ENCODE data around the gene SDHD. TPM values are rescaled to one million over a fixed set of nuclear protein-coding genes. Genes with fewer than 3 reads are reported as not detected.
"Not testable (repeated sequence)": the region's sequence is repeated elsewhere in the genome, so short reads cannot be mapped to it uniquely, and the experiment has no call there.

SDHD gene
- total and polyA plus RNA-seq, 3 experiments from 2014 or later: 125 to 154 (median 133) TPM

DNA sequence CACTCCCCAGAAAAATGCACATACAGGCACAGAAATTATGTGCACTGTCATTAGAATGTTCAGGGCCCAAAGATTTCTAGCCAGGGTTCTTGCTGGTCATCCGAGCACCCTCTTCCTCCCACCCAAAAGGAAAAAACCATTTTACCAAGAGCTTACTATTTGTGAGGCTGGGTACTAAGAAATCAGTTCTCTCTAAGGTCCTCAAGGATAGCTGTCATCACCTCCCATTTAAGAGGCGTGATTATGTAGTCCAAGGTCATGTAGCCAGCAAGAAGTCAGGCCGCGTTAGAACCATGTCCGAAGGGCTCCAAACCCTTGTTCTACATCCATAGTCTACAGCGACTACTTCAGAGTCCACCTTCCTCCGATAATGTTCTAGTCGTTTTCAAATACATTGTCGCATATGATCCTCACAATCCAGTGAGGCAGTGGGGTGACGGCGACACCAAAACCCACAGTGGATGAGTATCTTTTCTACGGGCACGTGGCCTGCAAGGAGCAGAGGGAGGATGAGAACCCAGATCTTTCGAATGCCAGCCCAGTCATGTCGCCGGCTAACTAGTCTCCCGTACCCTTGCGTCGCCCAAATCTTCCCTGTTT, 751 bp upstream of the SDHD start:
- Mint-ChIP-seq H3K36me3 (peaks cover 15 to 86% (median 29%) of the 10 kb centered on the region in 3 donors), H3K4me1 (peaks cover 48 to 71% (median 57%) of the 10 kb centered on the region in 3 donors), H3K4me3 (peak overlapping the region; percentile 93 to 100 (median 99)), H3K27ac (peak overlapping the region; percentile 90 to 100 (median 98)), H3K27me3 (no peaks in the 10 kb centered on the region), H3K9me3 (peaks cover 0 to 2% (median 0%) of the 10 kb centered on the region in 5 donors)
- peaks cover 25% of the 10 kb centered on the region for H3K36me3 ChIP-seq (ENCODE audit: insufficient read depth, low read length)
- H3K9me3 ChIP-seq (ENCODE audit: low read length): no peaks in the 10 kb centered on the region
- POLR2A ChIA-PET: interaction anchor here (0.5 to 1.7 kb wide), 4 partner anchors 11 to 215 kb away, joined by 3 to 7 read pairs (median 3); no protein-coding TSS in a partner anchor
- H3K27ac ChIP-seq (ENCODE audit: low read depth, low read length): peak overlapping the region; percentile 81
- H3K4me3 ChIP-seq (ENCODE audit: low read length): peak overlapping the region; percentile 98
- peak in 1 of 5 donors; percentile 51 for DNase-seq
- peaks cover 27% of the 10 kb centered on the region for H3K4me1 ChIP-seq (ENCODE audit: insufficient read depth, low read length)
- H3K27me3 ChIP-seq (ENCODE audit: insufficient read depth, low read length, poor library complexity, severe bottlenecking): no peaks in the 10 kb centered on the region
- CTCF ChIA-PET: interaction anchor here (1.0 to 1.9 kb wide), 4 partner anchors 28 to 207 kb away, joined by 3 to 6 read pairs (median 5); no protein-coding TSS in a partner anchor

DNA sequence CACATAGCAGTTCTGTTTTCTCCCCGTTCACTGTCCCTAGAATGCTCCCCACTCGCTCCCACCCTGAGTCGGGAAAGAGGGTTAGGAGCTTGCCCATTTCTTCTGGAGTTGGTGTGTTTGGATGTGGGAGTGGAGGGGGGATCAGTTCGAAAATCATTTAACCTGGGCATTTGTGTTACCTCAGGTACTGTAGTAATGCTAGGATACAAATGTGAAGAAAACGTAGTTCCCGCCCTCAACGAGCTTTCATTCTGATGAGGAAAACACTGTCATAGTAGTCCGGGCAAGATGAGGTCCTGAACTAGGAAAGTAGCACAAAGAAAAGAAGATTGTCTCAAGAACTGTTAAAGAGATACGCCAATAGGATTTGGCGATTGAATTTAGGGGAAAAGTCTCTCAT, 539 bp downstream of the SDHD start:
- Mint-ChIP-seq H3K27ac (peak overlapping the region; percentile 90 to 100 (median 98)), H3K36me3 (peaks cover 28 to 94% (median 31%) of the 10 kb centered on the region in 3 donors), H3K4me1 (peaks cover 52 to 73% (median 65%) of the 10 kb centered on the region in 3 donors), H3K27me3 (no peaks in the 10 kb centered on the region), H3K9me3 (peaks cover 0 to 2% (median 0%) of the 10 kb centered on the region in 5 donors), H3K4me3 (peak overlapping the region; percentile 93 to 100 (median 99))
- Histone ChIP-seq H3K9me3 (ENCODE audit: low read length) (no peaks in the 10 kb centered on the region), H3K4me3 (ENCODE audit: low read length) (peak overlapping the region; percentile 98), H3K4me1 (ENCODE audit: insufficient read depth, low read length) (peaks cover 27% of the 10 kb centered on the region), H3K27me3 (ENCODE audit: insufficient read depth, low read length, poor library complexity, severe bottlenecking) (no peaks in the 10 kb centered on the region), H3K27ac (ENCODE audit: low read depth, low read length) (peak overlapping the region; percentile 81), H3K36me3 (ENCODE audit: insufficient read depth, low read length) (peaks cover 38% of the 10 kb centered on the region)
- DNase-seq: no peak
- ChIA-PET CTCF (interaction anchor here (1.0 to 1.9 kb wide), 7 partner anchors 10 to 209 kb away, joined by 3 to 6 read pairs (median 5); partner anchors contain the start of gene NKAPD1), POLR2A (interaction anchor here (0.6 to 1.7 kb wide), 4 partner anchors 12 to 217 kb away, joined by 3 to 7 read pairs (median 3); partner anchors contain the start of gene PTS)

DNA sequence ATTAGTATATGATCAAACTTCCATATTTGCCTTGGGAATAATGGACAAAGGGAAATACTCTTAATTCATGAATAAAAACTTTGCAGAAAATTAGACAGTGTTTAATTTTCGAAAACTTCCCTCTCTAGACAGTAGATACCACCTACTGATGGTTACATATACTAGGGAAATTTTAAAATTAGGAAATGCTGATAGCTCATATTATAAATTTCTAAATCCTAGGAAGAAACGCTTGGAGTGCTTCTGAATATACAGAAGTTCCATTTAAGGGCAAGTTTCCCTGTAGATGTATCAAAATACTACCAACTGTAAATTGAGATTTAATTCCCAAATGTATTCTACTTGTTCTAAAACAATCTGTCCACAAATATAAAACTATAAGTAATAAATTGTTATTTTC, 8.6 kb downstream of the SDHD start:
- H3K27ac Mint-ChIP-seq; H3K4me1 ChIP-seq (ENCODE audit: insufficient read depth, low read length); H3K4me3 Mint-ChIP-seq; DNase-seq; H3K27me3 ChIP-seq (ENCODE audit: insufficient read depth, low read length, poor library complexity, severe bottlenecking); POLR2A ChIA-PET; H3K4me3 ChIP-seq (ENCODE audit: low read length); H3K9me3 Mint-ChIP-seq; H3K27ac ChIP-seq (ENCODE audit: low read depth, low read length); H3K9me3 ChIP-seq (ENCODE audit: low read length); CTCF ChIA-PET; H3K27me3 Mint-ChIP-seq: not testable (repeated sequence)
- H3K36me3 ChIP-seq (ENCODE audit: insufficient read depth, low read length): peaks cover 21% of the 10 kb centered on the region
- Mint-ChIP-seq H3K4me1 (peaks cover 5 to 21% (median 15%) of the 10 kb centered on the region in 3 donors), H3K36me3 (peaks cover 18 to 71% (median 25%) of the 10 kb centered on the region in 3 donors)

DNA sequence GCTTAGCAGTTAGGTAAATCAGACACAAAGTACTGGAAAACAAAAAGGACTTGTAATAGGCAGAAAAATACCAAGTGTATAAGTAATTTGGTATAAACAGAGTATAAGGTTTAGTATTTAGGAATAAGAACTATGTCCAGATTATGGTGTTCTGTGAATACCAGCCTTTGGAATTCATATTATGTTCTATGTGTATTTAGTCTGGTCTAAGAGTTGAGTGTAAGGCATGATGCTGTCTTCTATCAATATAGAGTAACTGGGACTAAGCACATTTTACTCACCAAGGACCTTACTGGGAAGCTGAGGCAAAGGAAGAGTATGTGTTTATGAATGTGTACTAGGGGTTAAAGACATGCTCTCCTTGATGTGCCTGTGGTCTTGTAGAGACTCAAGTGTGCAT, 9.5 kb downstream of the SDHD start:
- Mint-ChIP-seq H3K36me3 (peaks cover 16 to 66% (median 22%) of the 10 kb centered on the region in 3 donors), H3K9me3 (no peaks in the 10 kb centered on the region), H3K4me1 (peaks cover 4 to 15% (median 9%) of the 10 kb centered on the region in 3 donors), H3K4me3 (no peak overlapping the region), H3K27ac (no peak overlapping the region), H3K27me3 (no peaks in the 10 kb centered on the region)
- H3K4me3 ChIP-seq (ENCODE audit: low read length): no peak overlapping the region
- no peaks in the 10 kb centered on the region for H3K9me3 ChIP-seq (ENCODE audit: low read length)
- ChIA-PET POLR2A (no interaction called here), CTCF (interaction anchor here (1.1 kb wide), 1 partner anchor 17 kb away, joined by 3 read pairs; no protein-coding TSS in a partner anchor)
- peaks cover 17% of the 10 kb centered on the region for H3K36me3 ChIP-seq (ENCODE audit: insufficient read depth, low read length)
- no peak overlapping the region for H3K27ac ChIP-seq (ENCODE audit: low read depth, low read length)
- H3K27me3 ChIP-seq (ENCODE audit: insufficient read depth, low read length, poor library complexity, severe bottlenecking): no peaks in the 10 kb centered on the region
- H3K4me1 ChIP-seq (ENCODE audit: insufficient read depth, low read length): no peaks in the 10 kb centered on the region
- no peak for DNase-seq

DNA sequence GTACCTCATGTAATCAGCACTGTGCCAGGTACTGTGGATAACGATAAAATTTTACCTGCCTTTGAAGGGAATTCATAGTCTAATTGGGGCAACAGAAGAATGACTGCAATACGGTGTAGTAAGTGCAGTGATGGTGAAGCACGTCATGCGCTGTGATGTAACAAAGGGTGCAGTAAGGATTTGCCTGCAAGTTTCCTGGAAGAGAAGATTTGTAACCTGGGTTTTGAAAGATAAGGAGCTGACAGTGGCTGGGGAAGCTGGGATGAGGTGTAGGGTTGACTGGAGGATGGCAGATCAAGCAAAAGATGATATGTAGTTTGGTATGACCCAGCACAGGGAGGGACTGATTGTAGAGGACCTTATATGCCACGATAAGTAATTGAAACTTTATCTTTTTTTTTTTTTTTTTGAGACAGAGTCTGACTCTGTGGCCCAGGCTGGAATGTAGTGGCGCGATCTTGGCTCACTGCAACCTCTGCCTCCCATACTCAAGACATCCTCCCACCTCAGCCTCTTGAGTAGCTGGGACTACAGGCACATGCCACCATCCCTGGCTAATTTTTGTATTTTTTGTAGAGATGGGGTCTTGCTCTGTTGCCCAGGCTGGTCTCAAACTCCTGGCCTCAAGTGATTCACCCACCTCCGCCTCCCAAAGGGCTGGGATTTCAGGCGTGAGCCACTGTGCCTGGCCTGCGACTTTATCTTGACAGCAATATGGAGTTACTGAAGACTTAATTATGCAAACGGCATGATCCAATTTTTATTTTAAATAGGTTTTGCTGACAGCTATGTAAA, 11.3 kb downstream of the SDHD start:
- Mint-ChIP-seq H3K4me3 (no peak overlapping the region), H3K9me3 (no peaks in the 10 kb centered on the region), H3K27ac (peak overlapping the region in 1 of 8 donors; percentile 34), H3K36me3 (peaks cover 0 to 50% (median 15%) of the 10 kb centered on the region in 3 donors), H3K4me1 (peaks cover 0 to 10% (median 0%) of the 10 kb centered on the region in 3 donors), H3K27me3 (no peaks in the 10 kb centered on the region)
- ChIA-PET POLR2A (no interaction called here), CTCF (no interaction called here)
- Histone ChIP-seq H3K36me3 (ENCODE audit: insufficient read depth, low read length) (peaks cover 3% of the 10 kb centered on the region), H3K27me3 (ENCODE audit: insufficient read depth, low read length, poor library complexity, severe bottlenecking) (no peaks in the 10 kb centered on the region), H3K9me3 (ENCODE audit: low read length) (no peaks in the 10 kb centered on the region), H3K4me1 (ENCODE audit: insufficient read depth, low read length) (no peaks in the 10 kb centered on the region), H3K4me3 (ENCODE audit: low read length) (no peak overlapping the region), H3K27ac (ENCODE audit: low read depth, low read length) (no peak overlapping the region)
- DNase-seq: no peak

DNA sequence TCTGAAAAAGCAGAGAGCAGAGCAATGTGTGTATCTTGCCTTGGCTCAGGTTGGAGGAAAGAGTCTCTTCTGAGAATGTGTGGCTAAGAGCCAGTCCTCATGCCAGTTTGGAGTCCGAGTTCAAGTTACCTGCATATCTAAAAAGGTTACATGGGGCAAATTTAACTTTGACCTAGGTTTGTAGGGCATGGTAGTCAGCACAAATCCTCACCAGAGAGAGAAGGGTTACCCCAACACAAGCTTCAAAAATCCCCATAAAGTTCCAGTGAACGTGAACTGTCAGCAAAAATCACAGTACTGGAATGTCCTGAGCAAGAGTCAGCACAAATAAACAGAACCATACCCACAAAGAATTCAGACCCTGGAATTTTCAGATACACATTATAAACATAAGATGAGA, 13.8 kb downstream of the SDHD start:
- DNase-seq: no peak
- peaks cover 0 to 6% (median 0%) of the 10 kb centered on the region in 3 donors for H3K4me1 Mint-ChIP-seq
- no peaks in the 10 kb centered on the region for H3K9me3 ChIP-seq (ENCODE audit: low read length)
- no peak overlapping the region for H3K4me3 ChIP-seq (ENCODE audit: low read length)
- no peak overlapping the region for H3K27ac Mint-ChIP-seq
- no peaks in the 10 kb centered on the region for H3K36me3 ChIP-seq (ENCODE audit: insufficient read depth, low read length)
- peaks cover 0 to 32% (median 10%) of the 10 kb centered on the region in 3 donors for H3K36me3 Mint-ChIP-seq
- ChIA-PET POLR2A (no interaction called here), CTCF (no interaction called here)
- no peaks in the 10 kb centered on the region for H3K27me3 ChIP-seq (ENCODE audit: insufficient read depth, low read length, poor library complexity, severe bottlenecking)
- no peak overlapping the region for H3K27ac ChIP-seq (ENCODE audit: low read depth, low read length)
- no peaks in the 10 kb centered on the region for H3K9me3 Mint-ChIP-seq
- H3K27me3 Mint-ChIP-seq: no peaks in the 10 kb centered on the region
- no peak overlapping the region for H3K4me3 Mint-ChIP-seq
- H3K4me1 ChIP-seq (ENCODE audit: insufficient read depth, low read length): no peaks in the 10 kb centered on the region

DNA sequence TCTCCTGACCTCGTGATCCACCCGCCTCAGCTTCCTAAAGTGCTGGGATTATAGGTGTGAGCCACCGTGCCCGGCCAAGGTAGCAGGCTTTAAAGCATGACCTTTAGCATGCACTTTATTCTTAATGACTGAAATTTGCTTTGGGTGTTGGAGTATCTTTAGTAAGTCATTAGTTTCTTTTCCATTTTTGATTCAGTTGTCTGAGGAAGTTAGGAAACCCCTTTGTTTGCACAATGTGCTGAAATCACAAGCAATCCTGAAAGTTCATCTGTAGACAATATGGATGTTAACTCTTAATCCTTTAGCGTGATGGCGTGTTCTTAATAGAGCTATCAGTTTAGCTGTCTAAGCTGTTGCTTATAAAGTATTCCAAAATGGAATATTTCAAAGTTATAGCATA, 16.8 kb downstream of the SDHD start:
- DNase-seq: no peak
- Histone ChIP-seq H3K9me3 (ENCODE audit: low read length) (no peaks in the 10 kb centered on the region), H3K27me3 (ENCODE audit: insufficient read depth, low read length, poor library complexity, severe bottlenecking) (no peaks in the 10 kb centered on the region), H3K36me3 (ENCODE audit: insufficient read depth, low read length) (no peaks in the 10 kb centered on the region), H3K27ac (ENCODE audit: low read depth, low read length) (no peak overlapping the region), H3K4me3 (ENCODE audit: low read length) (no peak overlapping the region), H3K4me1 (ENCODE audit: insufficient read depth, low read length) (no peaks in the 10 kb centered on the region)
- Mint-ChIP-seq H3K4me3 (no peak overlapping the region), H3K9me3 (no peaks in the 10 kb centered on the region), H3K27ac (no peak overlapping the region), H3K27me3 (no peaks in the 10 kb centered on the region), H3K4me1 (no peaks in the 10 kb centered on the region), H3K36me3 (peaks cover 0 to 17% (median 4%) of the 10 kb centered on the region in 3 donors)
- CTCF ChIA-PET: interaction anchor here (3.6 kb wide), 1 partner anchor 10 kb away, joined by 15 read pairs; no protein-coding TSS in a partner anchor
- POLR2A ChIA-PET: no interaction called here

DNA sequence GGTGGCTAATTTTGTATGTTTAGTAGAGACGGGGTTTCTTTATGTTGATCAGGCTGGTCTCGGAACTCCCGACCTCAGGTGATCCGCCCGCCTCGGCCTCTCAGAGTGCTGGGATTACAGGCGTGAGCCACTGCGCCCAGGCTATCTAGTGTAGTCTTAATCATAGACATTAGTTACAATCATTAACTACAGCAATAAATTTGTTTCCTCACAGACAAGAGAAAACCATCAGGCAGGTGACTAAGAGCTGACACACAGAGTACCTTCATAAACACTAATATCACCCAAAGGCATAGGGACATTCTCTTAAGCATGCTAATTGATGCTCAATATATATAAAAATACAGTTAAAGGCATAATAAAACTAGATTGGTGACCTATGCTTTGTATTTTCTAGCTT, 19.4 kb downstream of the SDHD start:
- Mint-ChIP-seq H3K4me3 (no peak overlapping the region), H3K27me3 (no peaks in the 10 kb centered on the region), H3K36me3 (peaks cover 0 to 8% (median 2%) of the 10 kb centered on the region in 3 donors), H3K27ac (no peak overlapping the region), H3K9me3 (no peaks in the 10 kb centered on the region), H3K4me1 (no peaks in the 10 kb centered on the region)
- ChIA-PET CTCF (no interaction called here), POLR2A (no interaction called here)
- Histone ChIP-seq H3K4me3 (ENCODE audit: low read length) (no peak overlapping the region), H3K4me1 (ENCODE audit: insufficient read depth, low read length) (no peaks in the 10 kb centered on the region), H3K9me3 (ENCODE audit: low read length) (no peaks in the 10 kb centered on the region), H3K27ac (ENCODE audit: low read depth, low read length) (no peak overlapping the region), H3K36me3 (ENCODE audit: insufficient read depth, low read length) (no peaks in the 10 kb centered on the region), H3K27me3 (ENCODE audit: insufficient read depth, low read length, poor library complexity, severe bottlenecking) (no peaks in the 10 kb centered on the region)
- DNase-seq: no peak

Data from CD8-positive, alpha-beta memory T cell (primary cell).